ENCODE results near the gene SUSD1. TPM values are rescaled to one million over a fixed set of nuclear protein-coding genes. Genes with fewer than 3 reads are reported as not detected.
A peak's percentile ranks its signal among the peaks of the same experiment; 100 is the strongest.

SUSD1 gene
- total RNA-seq, 3 donors from 2014 or later: 18.8 to 43.8 (median 19.5) TPM

GRCh38 chr9:112093147-112093869, 81.8 kb downstream of the SUSD1 start:
- peaks cover 5% of the 10 kb centered on the region for H3K4me1 ChIP-seq (ENCODE audit: low read depth)
- TF ChIP-seq CTCF (IDR thresholded peaks at IDR 0.05): no peak
- intact Hi-C loops (cut with DNase I, micrococcal nuclease): loop anchor here (5.0 to 10.0 kb wide), 2 partner anchors 261 to 269 kb away; no protein-coding TSS in a partner anchor
- DNase-seq (no peak), ATAC-seq (peak; percentile 50)
- H3K36me3 ChIP-seq (ENCODE audit: low read depth): no peaks in the 10 kb centered on the region
- H3K9me3 ChIP-seq: no peaks in the 10 kb centered on the region
- H3K4me3 ChIP-seq: no peak overlapping the region

- intact Hi-C loops (cut with DNase I, micrococcal nuclease): loop anchor here (5.0 to 10.0 kb wide), 2 partner anchors 263 to 270 kb away; no protein-coding TSS in a partner anchor
- DNase-seq: no peak
- no peak for ATAC-seq
- H3K36me3 ChIP-seq (ENCODE audit: low read depth): no peaks in the 10 kb centered on the region
- TF ChIP-seq CTCF (IDR thresholded peaks at IDR 0.05): no peak
- H3K4me1 ChIP-seq (ENCODE audit: low read depth): peaks cover 5% of the 10 kb centered on the region
- H3K4me3 ChIP-seq: no peak overlapping the region
- H3K9me3 ChIP-seq: no peaks in the 10 kb centered on the region
Observed at GRCh38 chr9:112091810-112092209, 83.3 kb downstream of the SUSD1 start.

GRCh38 chr9:112087506-112087905, 87.6 kb downstream of the SUSD1 start:
- Histone ChIP-seq H3K36me3 (ENCODE audit: low read depth) (no peaks in the 10 kb centered on the region), H3K4me3 (no peak overlapping the region), H3K4me1 (ENCODE audit: low read depth) (no peaks in the 10 kb centered on the region), H3K9me3 (no peaks in the 10 kb centered on the region)
- no peak for TF ChIP-seq CTCF (IDR thresholded peaks at IDR 0.05)
- DNase-seq (no peak), ATAC-seq (no peak)
- intact Hi-C loops (cut with DNase I, micrococcal nuclease): no loop called here

- H3K9me3 ChIP-seq: no peaks in the 10 kb centered on the region
- no peaks in the 10 kb centered on the region for H3K36me3 ChIP-seq (ENCODE audit: low read depth)
- DNase-seq (no peak), ATAC-seq (no peak)
- intact Hi-C loops (cut with DNase I, micrococcal nuclease): no loop called here
- H3K4me3 ChIP-seq: no peak overlapping the region
- no peak for TF ChIP-seq CTCF (IDR thresholded peaks at IDR 0.05)
- H3K4me1 ChIP-seq (ENCODE audit: low read depth): no peaks in the 10 kb centered on the region
Observed at GRCh38 chr9:112086627-112087026, 88.5 kb downstream of the SUSD1 start.

GRCh38 chr9:112084907-112085306, 90.2 kb downstream of the SUSD1 start:
- no peaks in the 10 kb centered on the region for H3K4me1 ChIP-seq (ENCODE audit: low read depth)
- no peaks in the 10 kb centered on the region for H3K9me3 ChIP-seq
- H3K36me3 ChIP-seq (ENCODE audit: low read depth): no peaks in the 10 kb centered on the region
- no peak for ATAC-seq
- intact Hi-C loops (cut with DNase I, micrococcal nuclease): no loop called here
- DNase-seq: no peak
- H3K4me3 ChIP-seq: no peak overlapping the region
- no peak for TF ChIP-seq CTCF (IDR thresholded peaks at IDR 0.05)

Measured in mucosa of descending colon (tissue), 3 donors.